PFSK-1 (cell line): ENCODE measurements around the gene DCAF4L1.

ENCODE experiments used
- FOXP2 ChIP-seq: optimal IDR thresholded peaks from 2 replicates; pipeline ENCODE3; 2011; ENCODE audit warnings: borderline replicate concordance, control low read depth, inconsistent platforms; ENCODE audit not compliant: insufficient read depth; ENCODE audit errors: extremely low read length, extremely low read depth
- POLR2AphosphoS5 ChIP-seq: IDR thresholded peaks from 2 replicates; pipeline ENCODE4 v1.6.1; 2012; ENCODE audit warnings: low read depth, mild to moderate bottlenecking, control low read depth, low read length, moderate library complexity
- REST ChIP-seq, 2 experiments: IDR thresholded peaks; 2 replicates each; pipeline versions ENCODE4 v1.6.1 to v1.8.0; 2011 to 2012; ENCODE audit warnings: low read depth in 2 of 2, low read length in 2 of 2, control low read depth in 1 of 2, inconsistent platforms in 1 of 2, mild to moderate bottlenecking in 1 of 2, moderate library complexity in 1 of 2; ENCODE audit not compliant: insufficient read depth in 1 of 2
- SIN3A ChIP-seq: IDR thresholded peaks from 2 replicates; pipeline ENCODE4 v1.6.1; 2012; ENCODE audit warnings: mild to moderate bottlenecking, low read length, moderate library complexity, borderline replicate concordance; ENCODE audit not compliant: insufficient read depth
- TAF1 ChIP-seq: IDR thresholded peaks from 2 replicates; pipeline ENCODE4 v1.6.1; 2012; ENCODE audit warnings: low read length, control low read depth, borderline replicate concordance; ENCODE audit not compliant: insufficient read depth

DCAF4L1 gene

DNA sequence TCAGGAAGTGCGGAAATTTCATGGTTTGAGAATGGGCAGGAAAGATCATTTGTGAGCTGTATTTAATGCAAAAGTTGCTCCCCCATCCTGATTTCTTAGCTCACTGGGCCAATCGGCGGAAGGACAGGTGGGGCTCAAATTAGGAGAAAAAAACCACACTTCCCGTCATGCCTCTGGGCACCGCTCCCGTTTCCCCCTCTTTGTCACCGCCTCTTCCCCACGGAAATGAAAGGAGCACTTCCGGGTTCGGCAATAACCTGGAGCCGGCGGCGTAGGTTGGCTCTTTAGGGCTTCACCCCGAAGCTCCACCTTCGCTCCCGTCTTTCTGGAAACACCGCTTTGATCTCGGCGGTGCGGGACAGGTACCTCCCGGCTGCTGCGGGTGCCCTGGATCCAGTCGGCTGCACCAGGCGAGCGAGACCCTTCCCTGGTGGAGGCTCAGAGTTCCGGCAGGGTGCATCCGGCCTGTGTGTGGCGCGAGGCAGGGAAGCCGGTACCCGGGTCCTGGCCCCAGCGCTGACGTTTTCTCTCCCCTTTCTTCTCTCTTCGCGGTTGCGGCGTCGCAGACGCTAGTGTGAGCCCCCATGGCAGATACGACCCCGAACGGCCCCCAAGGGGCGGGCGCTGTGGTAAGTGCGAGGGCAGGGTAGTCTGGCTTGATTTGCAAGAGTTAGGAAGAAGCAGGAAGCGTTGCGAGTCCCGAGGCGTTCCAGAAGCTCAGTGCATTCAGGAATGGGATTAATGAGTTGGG, 46.5 kb upstream of the DCAF4L1 start, which contains the start of gene TMEM33:
Gene TMEM33 (plus strand): TSS at position 529 of the 751 bp plus-strand sequence. CDS start 56 bp downstream, at position 585.
- no peak for TF ChIP-seq REST (IDR thresholded peaks at IDR 0.05; ENCODE audit: insufficient read depth in 1 of 2, low read depth in 2 of 2, low read length in 2 of 2)
- peak; percentile 75; the same call in 1 of the 2 replicates for TF ChIP-seq TAF1
- TF ChIP-seq POLR2AphosphoS5: peak; percentile 91
- peak; percentile 39; the same call in 1 of the 2 replicates for TF ChIP-seq SIN3A
- TF ChIP-seq FOXP2: peak; percentile 36

GRCh38 chr4:41935652-41936021, 45.9 kb upstream of the DCAF4L1 start:
- TF ChIP-seq TAF1 (no peak), REST (IDR thresholded peaks at IDR 0.05; ENCODE audit: insufficient read depth in 1 of 2, low read depth in 2 of 2, low read length in 2 of 2) (no peak), SIN3A (no peak), FOXP2 (no peak), POLR2AphosphoS5 (no peak)

GRCh38 chr4:41939016-41939626, 42.4 kb upstream of the DCAF4L1 start:
- no peak for TF ChIP-seq SIN3A
- TF ChIP-seq POLR2AphosphoS5: no peak
- no peak for TF ChIP-seq TAF1
- TF ChIP-seq REST (IDR thresholded peaks at IDR 0.05; ENCODE audit: insufficient read depth in 1 of 2, low read depth in 2 of 2, low read length in 2 of 2): no peak
- no peak for TF ChIP-seq FOXP2

DNA sequence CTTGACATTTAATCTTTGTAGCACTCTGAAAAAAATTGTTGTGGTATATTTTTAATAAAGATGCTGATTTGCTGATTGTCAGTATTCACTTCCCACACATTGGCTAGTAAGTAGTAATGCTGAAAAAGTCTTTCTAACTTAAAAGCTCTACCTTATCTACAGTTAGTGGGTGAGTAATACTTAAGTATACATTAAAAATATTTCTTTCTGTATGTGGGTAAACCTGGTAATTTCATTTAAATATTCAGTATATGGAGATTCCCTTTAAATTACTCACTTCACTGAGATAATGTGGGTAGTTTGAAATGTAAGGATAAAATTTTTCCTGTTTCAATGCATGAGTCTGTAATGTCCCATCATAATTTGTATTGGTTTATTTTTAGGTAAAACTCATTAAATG, 40.7 kb upstream of the DCAF4L1 start:
- TF ChIP-seq FOXP2 (no peak), POLR2AphosphoS5 (no peak), TAF1 (no peak), SIN3A (no peak), REST (IDR thresholded peaks at IDR 0.05; ENCODE audit: insufficient read depth in 1 of 2, low read depth in 2 of 2, low read length in 2 of 2) (no peak)
